ENCODE measurements around the gene VWA3B. TPM values are rescaled to one million over a fixed set of nuclear protein-coding genes. Genes with fewer than 3 reads are reported as not detected.

VWA3B gene
- total and polyA plus RNA-seq, 8 donors, result 0.03 to 134 (median 2.2) TPM; not detected in 2

GRCh38 chr2:98252038-98252773, 165.2 kb downstream of the VWA3B start:
- Histone ChIP-seq H3K9me3 (peaks cover 0 to 11% (median 3%) of the 10 kb centered on the region in 4 donors), H3K36me3 (no peaks in the 10 kb centered on the region), H3K27ac (no peak overlapping the region), H3K4me1 (no peaks in the 10 kb centered on the region), H3K4me3 (no peak overlapping the region), H3K27me3 (no peaks in the 10 kb centered on the region)
- no peak for TF ChIP-seq POLR2A (IDR thresholded peaks at IDR 0.05)
- no peak for TF ChIP-seq CTCF (IDR thresholded peaks at IDR 0.05)
- TF ChIP-seq POLR2AphosphoS5 (IDR thresholded peaks at IDR 0.05), result no peak
- TF ChIP-seq EP300 (IDR thresholded peaks at IDR 0.05), result no peak
- intact Hi-C loops (cut with DNase I; ENCODE audit: low total_unique reads), result no loop called here
- WGBS, 5 donors, result 83 to 90% (median 87%) methylated on average over 14 of the region's 14 CpGs
- DNase-seq, result no peak

- DNase-seq, result peak in 1 of 2 donors; percentile 34
- no peak overlapping the region for H3K4me3 ChIP-seq
- 59 to 79% (median 60%) methylated on average over 5 of the region's 5 CpGs for WGBS, 5 donors
- H3K36me3 ChIP-seq, result no peaks in the 10 kb centered on the region
- intact Hi-C loops (cut with DNase I; ENCODE audit: low total_unique reads), result no loop called here
- no peaks in the 10 kb centered on the region for H3K27me3 ChIP-seq
- no peak overlapping the region for H3K27ac ChIP-seq
- no peaks in the 10 kb centered on the region for H3K9me3 ChIP-seq
- H3K4me1 ChIP-seq, result no peaks in the 10 kb centered on the region
- TF ChIP-seq CTCF (IDR thresholded peaks at IDR 0.05) (no peak), POLR2AphosphoS5 (IDR thresholded peaks at IDR 0.05) (no peak), POLR2A (IDR thresholded peaks at IDR 0.05) (no peak), EP300 (IDR thresholded peaks at IDR 0.05) (no peak)
Measured at GRCh38 chr2:98253461-98254070, 166.6 kb downstream of the VWA3B start.

- H3K36me3 ChIP-seq, result no peaks in the 10 kb centered on the region
- H3K9me3 ChIP-seq, result no peaks in the 10 kb centered on the region
- no peaks in the 10 kb centered on the region for H3K27me3 ChIP-seq
- no peak overlapping the region for H3K27ac ChIP-seq
- no peak for DNase-seq
- H3K4me1 ChIP-seq, result no peaks in the 10 kb centered on the region
- WGBS, 5 donors, result 92 to 97% (median 93%) methylated on average over 9 of the region's 9 CpGs
- intact Hi-C loops (cut with DNase I; ENCODE audit: low total_unique reads), result no loop called here
- no peak overlapping the region for H3K4me3 ChIP-seq
- TF ChIP-seq CTCF (IDR thresholded peaks at IDR 0.05), result no peak
- TF ChIP-seq EP300 (IDR thresholded peaks at IDR 0.05), result no peak
- no peak for TF ChIP-seq POLR2AphosphoS5 (IDR thresholded peaks at IDR 0.05)
- no peak for TF ChIP-seq POLR2A (IDR thresholded peaks at IDR 0.05)
Measured at GRCh38 chr2:98254504-98255059, 167.6 kb downstream of the VWA3B start.

- intact Hi-C loops (cut with DNase I; ENCODE audit: low total_unique reads), result no loop called here
- DNase-seq, result no peak
- no peak for TF ChIP-seq CTCF (IDR thresholded peaks at IDR 0.05)
- TF ChIP-seq POLR2A (IDR thresholded peaks at IDR 0.05), result no peak
- no peak for TF ChIP-seq EP300 (IDR thresholded peaks at IDR 0.05)
- no peak for TF ChIP-seq POLR2AphosphoS5 (IDR thresholded peaks at IDR 0.05)
- H3K27ac ChIP-seq, result no peak overlapping the region
- H3K4me3 ChIP-seq, result no peak overlapping the region
- no peaks in the 10 kb centered on the region for H3K36me3 ChIP-seq
- H3K27me3 ChIP-seq, result no peaks in the 10 kb centered on the region
- H3K4me1 ChIP-seq, result no peaks in the 10 kb centered on the region
- H3K9me3 ChIP-seq, result peaks cover 7 to 24% (median 15%) of the 10 kb centered on the region in 4 donors
Measured at GRCh38 chr2:98258906-98259305, 171.9 kb downstream of the VWA3B start.
